ENCODE measurements around the gene DRD4.
"Not testable (repeated sequence)": the region's sequence is repeated elsewhere in the genome, so short reads cannot be mapped to it uniquely, and the experiment has no call there.

DRD4 gene

DNA sequence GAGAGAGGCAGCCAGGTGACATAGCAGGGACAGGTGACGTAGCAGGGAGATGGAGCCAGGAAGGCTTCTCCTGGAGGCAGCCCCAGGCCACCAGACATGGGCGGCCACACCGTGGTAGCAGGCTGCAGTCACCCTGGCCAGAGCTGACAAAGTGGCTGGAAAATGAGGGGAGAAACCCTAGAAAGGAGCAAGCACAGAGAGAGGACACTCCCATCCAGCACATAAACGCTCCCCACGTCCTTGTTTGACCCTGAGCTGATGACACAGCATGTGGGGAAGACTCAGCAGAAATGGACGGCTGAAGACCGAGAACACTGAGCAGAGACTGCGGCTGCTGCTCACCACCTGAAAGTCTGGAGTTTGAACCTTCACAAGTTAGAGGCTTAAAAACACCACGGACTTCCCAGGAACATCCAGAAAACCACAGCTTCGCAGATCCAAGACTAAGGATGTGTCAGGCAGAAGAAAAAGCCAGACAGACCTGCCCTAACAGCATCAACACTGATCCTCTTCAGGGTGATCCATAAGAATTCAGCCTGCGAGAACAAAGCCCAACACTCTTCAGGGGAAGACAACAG, 28.7 kb downstream of the DRD4 start:
- FAIRE-seq (no peak), DNase-seq (ENCODE audit: insufficient read length, low spot score) (no peak)

DNA sequence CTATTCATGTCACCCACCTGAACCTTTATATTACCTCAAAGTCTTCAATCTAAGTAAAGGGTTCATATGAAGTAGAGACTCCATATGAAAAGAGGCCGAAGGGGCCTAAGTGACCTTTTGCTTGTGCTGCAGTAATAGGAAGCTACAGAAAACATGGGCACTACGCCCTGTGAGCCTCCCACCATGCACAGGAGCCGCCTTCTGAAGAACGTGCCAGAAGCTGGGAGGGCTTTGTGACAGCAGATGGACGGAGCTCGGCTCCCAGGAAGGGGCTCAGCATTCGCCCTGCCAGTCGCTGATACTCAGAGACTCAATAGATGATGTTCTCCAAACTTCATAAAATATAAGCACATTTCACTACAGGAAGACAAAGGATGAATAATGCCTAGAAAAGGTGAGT, 36.8 kb downstream of the DRD4 start:
- DNase-seq (ENCODE audit: insufficient read length, low spot score) (no peak), FAIRE-seq (no peak)

DNA sequence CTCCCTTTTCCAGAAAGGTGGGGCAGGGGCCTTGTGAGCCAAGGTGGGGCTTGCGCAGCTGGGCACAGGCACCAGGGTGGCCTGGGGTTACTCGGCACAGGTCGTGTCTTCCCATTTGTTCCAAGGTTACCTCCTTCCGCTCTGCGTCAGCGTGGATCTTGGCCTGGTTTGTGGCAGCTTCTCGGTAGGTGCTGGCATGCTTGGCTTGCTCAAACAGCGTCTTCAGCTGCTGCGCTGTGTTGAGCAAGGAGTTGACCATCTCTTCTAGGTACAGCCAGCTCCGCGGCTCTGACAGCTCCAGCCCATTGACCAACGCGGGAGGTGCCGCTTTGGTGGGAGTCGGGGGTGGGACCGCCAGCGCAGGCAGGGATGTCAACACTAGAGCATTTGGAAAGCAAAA, 37.3 kb downstream of the DRD4 start:
- DNase-seq (ENCODE audit: insufficient read length, low spot score) (no peak), FAIRE-seq (no peak)

DNA sequence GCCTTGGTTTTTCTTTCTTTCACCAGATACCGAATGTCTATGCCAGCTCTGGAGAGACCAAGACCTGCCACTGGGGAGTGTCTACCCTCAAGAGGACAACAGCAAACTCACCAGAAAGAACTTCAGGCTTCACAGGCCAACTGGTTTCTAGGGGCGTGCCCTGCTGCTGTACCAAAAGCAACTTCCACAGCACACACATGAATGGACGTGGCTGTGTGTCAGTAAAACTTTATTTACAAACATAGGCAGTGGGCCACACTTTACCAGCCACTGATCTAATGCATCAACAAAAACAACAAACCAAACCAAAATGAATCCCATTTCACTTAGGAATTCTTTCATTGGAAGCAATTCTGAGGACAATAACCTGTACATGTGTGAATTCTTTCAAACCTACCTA, 41.2 kb downstream of the DRD4 start:
- no peak for FAIRE-seq
- no peak for DNase-seq (ENCODE audit: insufficient read length, low spot score)

DNA sequence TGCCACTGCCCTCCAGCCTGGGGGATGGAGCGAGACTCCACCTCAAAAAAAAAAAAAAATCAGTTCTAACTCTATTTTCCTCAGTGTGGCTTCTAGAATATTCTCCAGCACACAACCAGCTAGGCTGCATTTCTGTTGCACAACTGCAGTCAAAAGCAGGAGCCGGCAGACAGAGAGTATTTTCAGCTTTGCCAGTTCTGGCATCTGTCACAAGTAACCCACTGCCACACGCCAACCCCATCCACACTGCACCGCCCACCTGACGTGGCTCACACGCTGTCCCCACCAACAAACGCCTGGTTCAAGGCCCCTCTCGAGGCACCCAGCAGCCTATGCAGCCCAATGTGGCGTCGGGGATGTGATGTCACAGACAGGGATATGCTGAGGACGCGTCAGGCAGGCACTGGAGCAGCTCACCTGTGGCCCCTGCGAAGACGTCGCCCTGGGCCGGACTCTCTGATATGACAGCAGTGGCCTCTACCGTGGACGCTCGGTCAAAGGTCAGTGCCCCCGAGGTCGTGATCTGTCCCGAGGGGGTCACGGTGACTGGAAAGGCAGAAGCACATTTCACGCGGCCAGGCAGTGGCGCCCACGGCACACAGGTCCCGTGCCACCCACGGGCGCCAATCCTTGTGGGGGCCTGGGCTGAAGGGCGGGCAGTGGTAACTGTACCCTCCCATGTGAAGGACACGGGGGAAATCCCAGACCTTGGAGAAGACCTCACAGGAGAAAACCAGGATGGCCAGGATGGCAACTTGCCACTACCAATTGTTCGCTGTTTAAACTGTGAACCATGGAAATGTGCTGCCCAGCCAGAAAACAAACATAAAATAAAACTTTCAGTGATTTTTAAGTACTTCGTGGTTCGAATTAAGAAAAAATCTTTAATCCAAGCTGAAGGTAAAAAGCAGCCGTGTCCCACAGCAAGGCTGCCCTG, 42.5 kb downstream of the DRD4 start:
- FAIRE-seq (no peak), DNase-seq (ENCODE audit: insufficient read length, low spot score) (no peak)

DNA sequence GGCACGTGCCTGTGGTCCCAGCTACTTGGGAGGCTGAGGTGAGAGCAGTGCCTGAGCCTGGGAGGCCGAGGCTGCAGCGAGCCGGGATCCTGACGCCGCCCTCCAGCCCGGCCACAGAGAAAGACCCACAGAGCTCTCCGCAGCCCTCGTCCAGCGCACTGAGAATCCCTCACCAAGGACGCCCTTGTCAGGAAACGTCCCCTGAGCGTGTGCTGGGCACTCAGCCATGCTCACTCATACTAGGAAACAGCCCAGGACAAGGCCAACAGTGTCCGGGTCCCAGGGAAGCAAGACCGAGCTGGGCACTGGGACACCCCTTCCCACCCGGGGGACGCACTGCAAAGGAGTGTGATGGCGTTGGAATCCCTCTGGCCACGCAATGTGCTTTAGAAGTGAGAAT, 43.4 kb downstream of the DRD4 start:
- DNase-seq (ENCODE audit: insufficient read length, low spot score): no peak
- FAIRE-seq: no peak

DNA sequence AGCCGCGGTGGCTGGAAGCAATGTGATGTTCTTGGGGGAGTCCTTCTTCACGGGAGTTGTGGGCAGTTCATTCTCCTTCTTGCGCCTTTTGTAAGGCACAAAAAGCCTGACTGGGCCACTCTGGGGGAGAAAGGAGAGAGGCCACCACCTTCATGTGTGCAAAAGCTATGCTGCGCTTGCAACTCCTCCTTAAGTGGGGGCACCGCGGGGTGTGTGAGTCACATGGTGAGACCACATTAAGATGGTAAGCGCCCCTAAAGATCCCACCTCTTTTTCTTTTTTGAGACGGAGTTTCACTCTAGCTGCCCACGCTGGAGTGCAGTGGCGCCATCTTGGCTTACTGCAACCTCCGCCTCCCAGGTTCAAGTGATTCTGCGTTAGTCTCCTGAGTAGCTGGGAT, 43.9 kb downstream of the DRD4 start:
- no peak for FAIRE-seq
- DNase-seq (ENCODE audit: insufficient read length, low spot score): no peak

DNA sequence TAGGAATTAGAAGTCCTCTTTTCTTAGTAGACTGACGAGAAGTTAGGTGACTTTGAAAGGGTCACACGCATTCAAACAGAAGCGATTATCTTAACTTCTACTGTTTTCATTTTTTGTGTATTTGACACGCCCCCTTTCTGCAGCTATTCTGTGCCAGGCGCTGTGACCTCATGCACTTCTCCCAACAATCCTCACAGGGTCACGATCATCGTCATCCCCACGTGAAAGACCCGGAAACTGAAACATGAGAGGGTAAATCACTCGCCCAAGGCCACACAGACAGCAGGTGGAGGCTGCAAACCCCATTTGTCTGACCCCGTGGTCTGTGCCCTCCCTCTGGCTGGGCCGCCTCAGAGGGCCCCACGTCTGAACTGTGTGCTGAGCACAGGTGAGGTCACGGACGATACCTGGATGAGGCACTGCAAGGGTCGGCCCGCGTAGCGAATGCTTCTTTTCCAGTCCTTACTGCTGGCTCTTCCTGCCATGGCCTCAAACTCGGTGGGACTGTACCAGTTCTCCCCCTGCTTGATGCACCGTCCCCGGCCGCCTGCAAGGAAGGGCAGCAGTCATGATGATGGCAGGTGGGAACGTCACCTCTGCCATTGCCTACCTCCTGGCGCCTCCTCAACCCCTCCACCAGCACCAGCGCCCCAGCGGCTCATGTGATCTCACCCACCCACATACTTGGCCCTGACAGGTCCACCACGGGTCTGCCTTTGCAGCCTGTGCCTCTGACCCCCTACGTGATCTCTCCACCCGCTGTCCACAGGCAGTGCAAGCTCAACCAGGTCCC, 49.6 kb downstream of the DRD4 start:
- DNase-seq (ENCODE audit: insufficient read length, low spot score): no peak
- no peak for FAIRE-seq

DNA sequence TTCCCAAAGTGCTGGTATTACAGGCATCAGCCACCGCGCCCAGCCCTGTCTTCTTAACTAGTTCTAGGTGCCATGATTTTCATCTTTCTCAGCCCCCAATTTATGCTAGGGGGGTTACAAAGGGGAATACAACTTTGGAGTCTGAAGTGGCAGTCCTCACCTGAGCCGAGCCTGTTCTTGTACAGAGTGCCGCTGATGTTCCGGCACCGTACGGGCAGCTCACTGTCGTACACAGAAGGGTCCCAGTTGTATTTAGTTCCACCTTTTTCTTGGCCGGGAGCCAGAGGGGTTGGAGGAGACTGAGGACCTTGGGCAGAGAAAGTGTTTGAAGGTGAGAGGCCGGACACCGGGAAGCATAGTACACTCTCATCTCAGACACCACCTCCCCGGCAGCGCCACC, 50.7 kb downstream of the DRD4 start:
- no peak for FAIRE-seq

DNA sequence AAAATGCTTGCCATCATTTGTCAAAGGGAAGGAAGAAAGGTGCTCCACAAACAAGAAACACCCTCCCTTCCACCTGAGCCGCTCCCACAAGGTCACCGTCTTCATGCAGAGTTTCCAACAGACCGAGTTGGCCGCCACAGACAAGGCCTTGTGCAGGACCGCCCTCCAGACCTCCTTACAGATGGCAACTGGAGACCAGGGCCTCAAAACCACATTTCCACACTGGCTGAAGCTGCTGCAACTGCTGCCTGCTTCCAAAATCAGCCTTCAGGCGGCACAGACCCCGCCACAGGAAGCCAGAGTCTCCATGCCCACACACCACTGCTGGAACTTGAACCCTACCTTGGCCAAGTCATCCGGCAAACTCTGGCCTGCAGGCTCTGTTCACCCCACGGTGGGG, 51.6 kb downstream of the DRD4 start:
- DNase-seq (ENCODE audit: insufficient read length, low spot score) (no peak), FAIRE-seq (no peak)

More for the DNA sequence above, 50.7 kb downstream of the DRD4 start:
- DNase-seq (ENCODE audit: insufficient read length, low spot score): no peak

DNA sequence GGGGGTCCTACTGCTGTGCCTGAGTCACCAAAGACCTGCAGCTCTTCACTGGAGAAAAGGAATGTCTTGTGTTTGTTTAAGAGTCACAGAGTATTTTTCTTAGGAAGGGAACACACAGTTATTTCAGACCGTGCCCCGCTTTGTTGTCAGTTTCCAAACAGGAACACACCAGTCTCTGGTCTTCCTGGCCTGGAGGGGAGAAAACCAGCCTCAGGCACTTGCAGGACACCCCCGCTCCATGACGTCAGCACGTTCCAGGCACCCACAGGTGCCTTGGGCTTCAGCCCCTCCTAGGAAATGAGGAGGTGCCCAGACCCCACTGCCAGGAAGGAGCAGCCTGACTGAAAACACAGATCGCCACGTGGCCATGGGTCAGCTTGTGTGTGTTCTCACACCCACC, 52.6 kb downstream of the DRD4 start:
- DNase-seq (ENCODE audit: insufficient read length, low spot score) (no peak), FAIRE-seq (no peak)

DNA sequence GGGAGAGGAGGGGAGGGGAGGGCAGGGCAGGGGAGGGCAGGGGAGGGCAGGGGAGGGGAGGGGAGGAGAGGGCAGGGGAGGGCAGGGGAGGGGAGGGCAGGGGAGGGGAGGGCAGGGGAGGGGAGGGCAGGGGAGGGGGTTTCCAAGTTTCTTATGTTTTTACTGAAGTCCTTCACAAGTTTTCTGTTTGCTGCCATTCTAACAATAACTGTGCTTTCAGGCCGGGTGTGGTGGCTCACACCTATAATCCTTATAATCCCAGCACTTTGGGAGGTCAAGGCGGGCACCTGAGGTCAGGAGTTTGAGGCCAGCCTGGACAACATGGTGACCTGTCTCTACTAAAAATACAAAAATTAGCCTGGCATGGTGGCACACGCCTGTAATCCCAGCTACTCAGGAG, 53.2 kb downstream of the DRD4 start:
- FAIRE-seq; DNase-seq (ENCODE audit: insufficient read length, low spot score): not testable (repeated sequence)
